ENCODE data around the gene ERVFRD-1. TPM values are rescaled to one million over a fixed set of nuclear protein-coding genes. Genes with fewer than 3 reads are reported as not detected.

The ERVFRD-1 gene
- total RNA-seq, 2 experiments from 2014 or later, result not detected

DNA sequence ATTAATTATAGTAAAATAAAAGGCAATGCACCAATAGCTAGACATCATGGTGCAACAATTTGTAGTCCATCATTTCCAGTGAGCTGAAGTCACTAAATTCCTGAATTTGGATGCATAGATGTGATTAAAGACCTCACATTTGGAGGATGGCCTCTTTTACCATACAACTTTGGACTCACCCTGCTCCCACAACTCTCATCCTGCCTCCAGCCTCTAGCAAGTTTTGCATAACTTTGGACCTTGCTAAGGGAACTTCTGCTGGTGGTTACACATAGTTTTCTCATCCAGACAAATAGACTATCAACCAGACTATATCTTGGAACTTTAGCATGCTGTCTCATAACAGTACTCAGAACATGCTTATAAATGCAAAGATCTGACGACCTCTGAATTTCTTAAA lies 54.7 kb downstream of the ERVFRD-1 start:
- H3K27me3 Mint-ChIP-seq, result peaks cover 4% of the 10 kb centered on the region
- intact Hi-C loops (cut with micrococcal nuclease), result no loop called here
- no peak overlapping the region for H3K4me3 Mint-ChIP-seq
- no peak overlapping the region for H3K27ac Mint-ChIP-seq
- no peaks in the 10 kb centered on the region for H3K9me3 Mint-ChIP-seq
- ChIA-PET CTCF (interaction anchor here (1.1 to 1.8 kb wide), 4 partner anchors 12 to 102 kb away, joined by 3 to 7 read pairs (median 4); partner anchors contain the start of gene SMIM13), POLR2A (no interaction called here)
- DNase-seq, result no peak
- H3K4me1 Mint-ChIP-seq (ENCODE audit: low read depth), result no peaks in the 10 kb centered on the region
- no peaks in the 10 kb centered on the region for H3K36me3 Mint-ChIP-seq (ENCODE audit: low read depth)
- TF ChIP-seq, protein P1, sequence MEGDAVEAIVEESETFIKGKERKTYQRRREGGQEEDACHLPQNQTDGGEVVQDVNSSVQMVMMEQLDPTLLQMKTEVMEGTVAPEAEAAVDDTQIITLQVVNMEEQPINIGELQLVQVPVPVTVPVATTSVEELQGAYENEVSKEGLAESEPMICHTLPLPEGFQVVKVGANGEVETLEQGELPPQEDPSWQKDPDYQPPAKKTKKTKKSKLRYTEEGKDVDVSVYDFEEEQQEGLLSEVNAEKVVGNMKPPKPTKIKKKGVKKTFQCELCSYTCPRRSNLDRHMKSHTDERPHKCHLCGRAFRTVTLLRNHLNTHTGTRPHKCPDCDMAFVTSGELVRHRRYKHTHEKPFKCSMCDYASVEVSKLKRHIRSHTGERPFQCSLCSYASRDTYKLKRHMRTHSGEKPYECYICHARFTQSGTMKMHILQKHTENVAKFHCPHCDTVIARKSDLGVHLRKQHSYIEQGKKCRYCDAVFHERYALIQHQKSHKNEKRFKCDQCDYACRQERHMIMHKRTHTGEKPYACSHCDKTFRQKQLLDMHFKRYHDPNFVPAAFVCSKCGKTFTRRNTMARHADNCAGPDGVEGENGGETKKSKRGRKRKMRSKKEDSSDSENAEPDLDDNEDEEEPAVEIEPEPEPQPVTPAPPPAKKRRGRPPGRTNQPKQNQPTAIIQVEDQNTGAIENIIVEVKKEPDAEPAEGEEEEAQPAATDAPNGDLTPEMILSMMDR (IDR thresholded peaks at IDR 0.05), result no peak
- no peak for ATAC-seq

DNA sequence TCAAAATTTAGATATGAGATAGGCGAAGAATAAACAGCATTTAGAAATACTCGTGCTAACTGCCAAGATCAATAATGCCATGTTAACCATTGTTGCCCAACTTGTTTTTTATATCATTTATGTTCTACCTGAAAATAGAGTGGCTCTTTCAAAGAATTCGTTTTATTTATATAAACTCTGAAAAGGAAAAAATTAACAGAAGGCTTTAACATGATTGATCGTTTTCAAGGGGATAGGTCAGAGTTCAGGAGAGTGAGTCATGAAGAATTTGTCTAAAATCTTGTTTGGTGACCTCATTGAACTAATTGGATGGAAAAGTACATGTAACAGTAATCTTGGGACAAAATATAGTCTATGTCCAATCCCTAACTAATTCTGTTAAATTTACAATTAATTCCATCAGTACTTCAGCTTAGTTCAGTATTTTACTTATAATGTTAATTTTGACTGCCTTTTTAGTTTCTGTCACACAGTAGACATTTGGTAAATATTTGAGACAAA lies 56.3 kb downstream of the ERVFRD-1 start:
- no peak overlapping the region for H3K27ac Mint-ChIP-seq
- ChIA-PET CTCF (interaction anchor here (1.8 to 1.9 kb wide), 2 partner anchors 14 to 100 kb away, joined by 5 to 7 read pairs; no protein-coding TSS in a partner anchor), POLR2A (no interaction called here)

DNA sequence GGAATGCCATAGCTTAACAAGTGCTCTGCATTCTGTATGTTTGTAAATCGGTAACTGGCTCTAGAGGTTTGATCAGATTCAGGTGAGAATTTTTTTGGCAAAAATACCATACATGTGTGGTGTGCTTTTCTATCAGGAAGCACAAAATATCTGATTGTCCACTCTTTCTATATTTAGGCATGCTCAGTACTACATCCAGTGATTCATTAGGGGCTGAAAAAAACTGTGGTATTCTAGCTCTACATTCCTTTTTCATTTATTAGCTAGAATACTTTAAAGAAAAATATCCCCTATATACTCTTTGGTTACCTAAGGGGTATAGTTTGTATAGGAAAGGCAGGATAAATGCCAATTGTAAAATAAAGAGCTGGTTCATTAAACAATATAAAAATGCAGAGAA lies 56.8 kb downstream of the ERVFRD-1 start:
- H3K36me3 Mint-ChIP-seq (ENCODE audit: low read depth), result no peaks in the 10 kb centered on the region
- no peak overlapping the region for H3K4me3 Mint-ChIP-seq
- intact Hi-C loops (cut with micrococcal nuclease), result no loop called here
- H3K27me3 Mint-ChIP-seq, result peaks cover 14% of the 10 kb centered on the region
- H3K9me3 Mint-ChIP-seq, result no peaks in the 10 kb centered on the region
- H3K4me1 Mint-ChIP-seq (ENCODE audit: low read depth), result no peaks in the 10 kb centered on the region
- no peak overlapping the region for H3K27ac Mint-ChIP-seq
- TF ChIP-seq, protein P1 (IDR thresholded peaks at IDR 0.05), result no peak
- POLR2A ChIA-PET, result no interaction called here
- DNase-seq (no peak), ATAC-seq (no peak)
- CTCF ChIA-PET, result interaction anchor here (1.6 to 1.9 kb wide), 2 partner anchors 14 to 100 kb away, joined by 3 to 5 read pairs; no protein-coding TSS in a partner anchor

More for the DNA sequence above, 56.3 kb downstream of the ERVFRD-1 start:
- Mint-ChIP-seq H3K27me3 (peaks cover 12% of the 10 kb centered on the region), H3K4me3 (no peak overlapping the region), H3K9me3 (no peaks in the 10 kb centered on the region), H3K36me3 (ENCODE audit: low read depth) (no peaks in the 10 kb centered on the region), H3K4me1 (ENCODE audit: low read depth) (no peaks in the 10 kb centered on the region)
- TF ChIP-seq, protein P1 (IDR thresholded peaks at IDR 0.05), result no peak
- intact Hi-C loops (cut with micrococcal nuclease), result no loop called here
- DNase-seq (no peak), ATAC-seq (no peak)

DNA sequence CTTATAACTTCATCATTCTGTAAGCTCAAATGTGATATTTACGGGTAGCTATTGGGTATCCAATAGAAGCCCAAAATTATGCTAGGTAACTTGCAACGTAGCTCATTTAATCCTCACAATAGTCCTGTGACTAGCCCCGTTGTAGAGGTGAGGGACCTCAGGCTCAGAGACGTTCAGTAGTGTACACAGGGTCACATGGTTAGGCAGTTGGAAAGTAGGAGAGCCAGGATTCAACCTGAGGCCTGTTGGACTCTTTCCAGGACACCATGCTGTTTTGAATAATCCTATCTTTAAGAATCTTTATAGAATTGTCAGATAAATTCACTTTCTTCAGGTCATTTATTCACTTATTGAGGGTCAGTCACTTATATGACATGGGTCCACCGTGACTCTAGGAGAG lies 58.2 kb downstream of the ERVFRD-1 start:
- no peak overlapping the region for H3K4me3 Mint-ChIP-seq
- TF ChIP-seq, protein P1 (IDR thresholded peaks at IDR 0.05), result no peak
- intact Hi-C loops (cut with micrococcal nuclease), result no loop called here
- no peaks in the 10 kb centered on the region for H3K4me1 Mint-ChIP-seq (ENCODE audit: low read depth)
- no peaks in the 10 kb centered on the region for H3K36me3 Mint-ChIP-seq (ENCODE audit: low read depth)
- ATAC-seq, result no peak
- DNase-seq, result no peak
- H3K9me3 Mint-ChIP-seq, result no peaks in the 10 kb centered on the region
- ChIA-PET POLR2A (interaction anchor here (0.6 kb wide), 1 partner anchor 258 kb away, joined by 3 read pairs; no protein-coding TSS in a partner anchor), CTCF (interaction anchor here (0.6 to 1.6 kb wide), 3 partner anchors 9 to 16 kb away, joined by 3 read pairs; no protein-coding TSS in a partner anchor)
- no peak overlapping the region for H3K27ac Mint-ChIP-seq
- peaks cover 24% of the 10 kb centered on the region for H3K27me3 Mint-ChIP-seq

Other genes with a start within 250 kb of the ERVFRD-1 start
- not detected for gene GCM2, start 229.7 kb downstream of the ERVFRD-1 start, total RNA-seq
- gene SYCP2L, start 224.7 kb downstream of the ERVFRD-1 start, total RNA-seq, result under 1 TPM in 1 of 2 experiments, not detected in 1; 0.32 TPM
- not detected for gene ELOVL2, start 67.4 kb downstream of the ERVFRD-1 start, total RNA-seq
- gene SMIM13, start 17.9 kb downstream of the ERVFRD-1 start, total RNA-seq, result 1 to 10 TPM; 7.5 to 7.7 TPM
- 10 to 100 TPM; 26.6 to 29.7 TPM for gene NEDD9, start 120.9 kb upstream of the ERVFRD-1 start, total RNA-seq

Data from activated CD8-positive, alpha-beta T cell treated with anti-CD3 and anti-CD28 coated beads for 36 hours (primary cell).